ENCODE data around the gene FCER1G. TPM values are rescaled to one million over a fixed set of nuclear protein-coding genes. Genes with fewer than 3 reads are reported as not detected.

Gene FCER1G
- total and polyA plus RNA-seq, 2 donors (not counting 3 experiments of a cell fraction or from before 2014, with no cell fraction given): 1.1 to 1.6 TPM

- POLR2A ChIA-PET: interaction anchor here (0.7 kb wide), 1 partner anchor 13 kb away, joined by 5 read pairs; the partner anchor contains the start of gene PPOX
- FAIRE-seq (no peak), DNase-seq (ENCODE audit: low read depth, low spot score) (no peak)
- H3K9ac ChIP-seq (replicated peaks; ENCODE audit: extremely low read depth, insufficient read depth, low read length): no peak overlapping the region
- peaks cover 18% of the 10 kb centered on the region for H3K4me1 ChIP-seq (ENCODE audit: control insufficient read depth, extremely low read depth, insufficient read depth, low read length)
- no TSS peak for BruUV-seq (replicated peaks)
- no peak overlapping the region for H2AFZ ChIP-seq (ENCODE audit: low read depth, low read length)
- TF ChIP-seq, protein P1, sequence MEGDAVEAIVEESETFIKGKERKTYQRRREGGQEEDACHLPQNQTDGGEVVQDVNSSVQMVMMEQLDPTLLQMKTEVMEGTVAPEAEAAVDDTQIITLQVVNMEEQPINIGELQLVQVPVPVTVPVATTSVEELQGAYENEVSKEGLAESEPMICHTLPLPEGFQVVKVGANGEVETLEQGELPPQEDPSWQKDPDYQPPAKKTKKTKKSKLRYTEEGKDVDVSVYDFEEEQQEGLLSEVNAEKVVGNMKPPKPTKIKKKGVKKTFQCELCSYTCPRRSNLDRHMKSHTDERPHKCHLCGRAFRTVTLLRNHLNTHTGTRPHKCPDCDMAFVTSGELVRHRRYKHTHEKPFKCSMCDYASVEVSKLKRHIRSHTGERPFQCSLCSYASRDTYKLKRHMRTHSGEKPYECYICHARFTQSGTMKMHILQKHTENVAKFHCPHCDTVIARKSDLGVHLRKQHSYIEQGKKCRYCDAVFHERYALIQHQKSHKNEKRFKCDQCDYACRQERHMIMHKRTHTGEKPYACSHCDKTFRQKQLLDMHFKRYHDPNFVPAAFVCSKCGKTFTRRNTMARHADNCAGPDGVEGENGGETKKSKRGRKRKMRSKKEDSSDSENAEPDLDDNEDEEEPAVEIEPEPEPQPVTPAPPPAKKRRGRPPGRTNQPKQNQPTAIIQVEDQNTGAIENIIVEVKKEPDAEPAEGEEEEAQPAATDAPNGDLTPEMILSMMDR (IDR thresholded peaks at IDR 0.05; ENCODE audit: extremely low read depth in 1 of 2, insufficient read depth in 1 of 2, low read depth in 1 of 2, low read length in 2 of 2): no peak
- TF ChIP-seq EZH2 (IDR thresholded peaks at IDR 0.05; ENCODE audit: borderline replicate concordance, low read depth, low read length, severe bottlenecking) (no peak), JUN (IDR thresholded peaks at IDR 0.05; ENCODE audit: borderline replicate concordance, insufficient read depth, insufficient read length, low read depth) (no peak), MYC (IDR thresholded peaks at IDR 0.05; ENCODE audit: low read depth, low read length) (no peak), FOS (IDR thresholded peaks at IDR 0.05; ENCODE audit: borderline replicate concordance, insufficient read depth, low read length) (no peak), POLR2AphosphoS5 (IDR thresholded peaks at IDR 0.05; ENCODE audit: insufficient read depth, low read depth, low read length) (no peak), GATA2 (IDR thresholded peaks at IDR 0.05; ENCODE audit: insufficient read depth, insufficient read length, low read depth, low read length) (no peak), POLR2A (IDR thresholded peaks at IDR 0.05; ENCODE audit: low read depth, low read length) (no peak)
- TF ChIP-seq, protein P2, sequence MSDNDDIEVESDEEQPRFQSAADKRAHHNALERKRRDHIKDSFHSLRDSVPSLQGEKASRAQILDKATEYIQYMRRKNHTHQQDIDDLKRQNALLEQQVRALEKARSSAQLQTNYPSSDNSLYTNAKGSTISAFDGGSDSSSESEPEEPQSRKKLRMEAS (IDR thresholded peaks at IDR 0.05; ENCODE audit: insufficient read depth, insufficient read length): no peak
- CTCF ChIA-PET: interaction anchor here (1.6 to 2.7 kb wide), 3 partner anchors 14 to 203 kb away, joined by 3 to 10 read pairs (median 6); partner anchors contain the start of gene PPOX
- H3K4me3 ChIP-seq (replicated peaks in 1 of 3; ENCODE audit: insufficient read depth in 1 of 3, low read depth in 1 of 3, low read length in 3 of 3): no peak overlapping the region
- H3K4me2 ChIP-seq (ENCODE audit: insufficient read depth, low read length): no peak overlapping the region
- no peaks in the 10 kb centered on the region for H4K20me1 ChIP-seq (replicated peaks; ENCODE audit: control insufficient read depth, extremely low read depth, insufficient read depth, low read length)
- H3K27me3 ChIP-seq (ENCODE audit: control insufficient read depth in 2 of 2, insufficient read depth in 2 of 2, low read length in 2 of 2): no peaks in the 10 kb centered on the region
- H3K27ac ChIP-seq (ENCODE audit: insufficient read depth, low read depth, low read length): no peak overlapping the region
- no peaks in the 10 kb centered on the region for H3K36me3 ChIP-seq (ENCODE audit: control insufficient read depth in 2 of 2, extremely low read depth in 1 of 2, insufficient read depth in 2 of 2, low read length in 2 of 2)
- no peaks in the 10 kb centered on the region for H3K9me3 ChIP-seq (replicated peaks; ENCODE audit: control insufficient read depth, insufficient read depth, low read length)
- intact Hi-C loops (cut with micrococcal nuclease): no loop called here
- dilution Hi-C loops (cut with MboI; ENCODE audit: extremely low pct_ligation_motif_present, low sequenced_read_pairs): no loop called here
- peaks cover 8% of the 10 kb centered on the region for H3K79me2 ChIP-seq (ENCODE audit: control insufficient read depth, insufficient read depth, low read length)
- no peaks in the 10 kb centered on the region for H3K9me1 ChIP-seq (replicated peaks; ENCODE audit: control insufficient read depth, extremely low read depth, insufficient read depth, low read length)
These were observed 35.4 kb upstream of the FCER1G start for GRCh38 chr1:161179698-161180097.

Data from endothelial cell of umbilical vein (primary cell).